ENCODE measurements around the gene CHST14. TPM values are rescaled to one million over a fixed set of nuclear protein-coding genes. Genes with fewer than 3 reads are reported as not detected.

CHST14 gene
- total and polyA plus RNA-seq, 3 experiments from 2014 or later: 1.7 to 13.3 (median 13.1) TPM

GRCh38 chr15:40465939-40466338, 4.8 kb upstream of the CHST14 start:
- H3K4me1 ChIP-seq (ENCODE audit: insufficient read depth, low read length): peaks cover 15% of the 10 kb centered on the region
- H3K9me3 Mint-ChIP-seq: no peaks in the 10 kb centered on the region
- ChIA-PET POLR2A (interaction anchor here (0.5 to 0.6 kb wide), 2 partner anchors 20 to 161 kb away, joined by 4 read pairs; no protein-coding TSS in a partner anchor), CTCF (no interaction called here)
- no peaks in the 10 kb centered on the region for H3K27me3 ChIP-seq (ENCODE audit: insufficient read depth, low read length, poor library complexity, severe bottlenecking)
- H3K9me3 ChIP-seq (ENCODE audit: low read length): no peaks in the 10 kb centered on the region
- H3K36me3 ChIP-seq (ENCODE audit: insufficient read depth, low read length): peaks cover 22% of the 10 kb centered on the region
- no peaks in the 10 kb centered on the region for H3K27me3 Mint-ChIP-seq
- no peak overlapping the region for H3K4me3 Mint-ChIP-seq
- H3K27ac Mint-ChIP-seq: peak overlapping the region in 1 of 8 donors; percentile 86
- DNase-seq: peak in 1 of 5 donors; percentile 18
- no peak overlapping the region for H3K4me3 ChIP-seq (ENCODE audit: low read length)
- peaks cover 0 to 52% (median 2%) of the 10 kb centered on the region in 3 donors for H3K36me3 Mint-ChIP-seq
- no peak overlapping the region for H3K27ac ChIP-seq (ENCODE audit: low read depth, low read length)
- peaks cover 0 to 12% (median 0%) of the 10 kb centered on the region in 3 donors for H3K4me1 Mint-ChIP-seq

GRCh38 chr15:40466426-40467260, 4.1 kb upstream of the CHST14 start:
- peaks cover 15% of the 10 kb centered on the region for H3K4me1 ChIP-seq (ENCODE audit: insufficient read depth, low read length)
- no peak overlapping the region for H3K27ac ChIP-seq (ENCODE audit: low read depth, low read length)
- Mint-ChIP-seq H3K27me3 (no peaks in the 10 kb centered on the region), H3K4me1 (peaks cover 1 to 14% (median 2%) of the 10 kb centered on the region in 3 donors), H3K4me3 (no peak overlapping the region), H3K36me3 (peaks cover 0 to 50% (median 2%) of the 10 kb centered on the region in 3 donors), H3K27ac (peak overlapping the region in 5 of 8 donors; percentile 47 to 96 (median 61)), H3K9me3 (no peaks in the 10 kb centered on the region)
- H3K9me3 ChIP-seq (ENCODE audit: low read length): no peaks in the 10 kb centered on the region
- ChIA-PET POLR2A (interaction anchor here (0.5 to 0.6 kb wide), 2 partner anchors 20 to 162 kb away, joined by 4 read pairs; no protein-coding TSS in a partner anchor), CTCF (no interaction called here)
- no peak overlapping the region for H3K4me3 ChIP-seq (ENCODE audit: low read length)
- peaks cover 22% of the 10 kb centered on the region for H3K36me3 ChIP-seq (ENCODE audit: insufficient read depth, low read length)
- no peaks in the 10 kb centered on the region for H3K27me3 ChIP-seq (ENCODE audit: insufficient read depth, low read length, poor library complexity, severe bottlenecking)
- peak in 1 of 5 donors; percentile 37 for DNase-seq

- peaks cover 0 to 47% (median 2%) of the 10 kb centered on the region in 3 donors for H3K36me3 Mint-ChIP-seq
- no peaks in the 10 kb centered on the region for H3K9me3 Mint-ChIP-seq
- Histone ChIP-seq H3K27ac (ENCODE audit: low read depth, low read length) (no peak overlapping the region), H3K36me3 (ENCODE audit: insufficient read depth, low read length) (peaks cover 22% of the 10 kb centered on the region), H3K4me1 (ENCODE audit: insufficient read depth, low read length) (peaks cover 21% of the 10 kb centered on the region), H3K4me3 (ENCODE audit: low read length) (no peak overlapping the region), H3K9me3 (ENCODE audit: low read length) (no peaks in the 10 kb centered on the region), H3K27me3 (ENCODE audit: insufficient read depth, low read length, poor library complexity, severe bottlenecking) (no peaks in the 10 kb centered on the region)
- POLR2A ChIA-PET: no interaction called here
- H3K27me3 Mint-ChIP-seq: no peaks in the 10 kb centered on the region
- peaks cover 6 to 20% (median 8%) of the 10 kb centered on the region in 3 donors for H3K4me1 Mint-ChIP-seq
- H3K4me3 Mint-ChIP-seq: peak overlapping the region in 1 of 7 donors; percentile 2
- H3K27ac Mint-ChIP-seq: peak overlapping the region in 7 of 8 donors; percentile 39 to 96 (median 74)
- DNase-seq: no peak
- CTCF ChIA-PET: no interaction called here
Measured at GRCh38 chr15:40467261-40467615, 3.5 kb upstream of the CHST14 start.

- Histone ChIP-seq H3K4me1 (ENCODE audit: insufficient read depth, low read length) (peaks cover 27% of the 10 kb centered on the region), H3K9me3 (ENCODE audit: low read length) (no peaks in the 10 kb centered on the region), H3K4me3 (ENCODE audit: low read length) (no peak overlapping the region), H3K27ac (ENCODE audit: low read depth, low read length) (no peak overlapping the region), H3K27me3 (ENCODE audit: insufficient read depth, low read length, poor library complexity, severe bottlenecking) (no peaks in the 10 kb centered on the region), H3K36me3 (ENCODE audit: insufficient read depth, low read length) (peaks cover 15% of the 10 kb centered on the region)
- Mint-ChIP-seq H3K27ac (peak overlapping the region in 7 of 8 donors; percentile 29 to 95 (median 75)), H3K27me3 (no peaks in the 10 kb centered on the region), H3K4me3 (peak overlapping the region in 3 of 7 donors; percentile 18 to 72 (median 68)), H3K4me1 (peaks cover 8 to 26% (median 16%) of the 10 kb centered on the region in 3 donors), H3K36me3 (peaks cover 0 to 36% (median 2%) of the 10 kb centered on the region in 3 donors), H3K9me3 (no peaks in the 10 kb centered on the region)
- CTCF ChIA-PET: interaction anchor here (1.0 to 2.0 kb wide), 7 partner anchors 10 to 146 kb away, joined by 3 to 6 read pairs (median 4); partner anchors contain the start of gene BAHD1
- DNase-seq: no peak
- POLR2A ChIA-PET: no interaction called here
Measured at GRCh38 chr15:40468898-40469331, 1.9 kb upstream of the CHST14 start.

GRCh38 chr15:40469776-40470390, 901 bp upstream of the CHST14 start:
- H3K27ac Mint-ChIP-seq: peak overlapping the region; percentile 32 to 95 (median 78)
- no peaks in the 10 kb centered on the region for H3K9me3 Mint-ChIP-seq
- H3K36me3 ChIP-seq (ENCODE audit: insufficient read depth, low read length): peaks cover 6% of the 10 kb centered on the region
- ChIA-PET POLR2A (interaction anchor here (0.6 to 1.6 kb wide), 4 partner anchors 15 to 1134 kb away, joined by 4 to 6 read pairs (median 4); partner anchors contain the start of gene BAHD1), CTCF (interaction anchor here (1.0 to 2.0 kb wide), 7 partner anchors 11 to 147 kb away, joined by 3 to 6 read pairs (median 4); partner anchors contain the start of gene BAHD1)
- H3K4me3 Mint-ChIP-seq: peak overlapping the region; percentile 23 to 73 (median 66)
- H3K4me3 ChIP-seq (ENCODE audit: low read length): peak overlapping the region; percentile 38
- no peaks in the 10 kb centered on the region for H3K27me3 Mint-ChIP-seq
- H3K4me1 ChIP-seq (ENCODE audit: insufficient read depth, low read length): peaks cover 27% of the 10 kb centered on the region
- peaks cover 8 to 26% (median 16%) of the 10 kb centered on the region in 3 donors for H3K4me1 Mint-ChIP-seq
- no peak for DNase-seq
- H3K9me3 ChIP-seq (ENCODE audit: low read length): no peaks in the 10 kb centered on the region
- peaks cover 0 to 27% (median 2%) of the 10 kb centered on the region in 3 donors for H3K36me3 Mint-ChIP-seq
- no peak overlapping the region for H3K27ac ChIP-seq (ENCODE audit: low read depth, low read length)
- no peaks in the 10 kb centered on the region for H3K27me3 ChIP-seq (ENCODE audit: insufficient read depth, low read length, poor library complexity, severe bottlenecking)

GRCh38 chr15:40471105-40471807, 472 bp downstream of the CHST14 start:
- CTCF ChIA-PET: no interaction called here
- peak in 3 of 5 donors; percentile 32 to 57 (median 33) for DNase-seq

GRCh38 chr15:40471808-40472150, 995 bp downstream of the CHST14 start:
- DNase-seq: peak in 1 of 5 donors; percentile 27
- ChIA-PET POLR2A (interaction anchor here (1.6 kb wide), 1 partner anchor 31 kb away, joined by 6 read pairs; the partner anchor contains the start of gene BAHD1), CTCF (no interaction called here)
- Histone ChIP-seq H3K4me1 (ENCODE audit: insufficient read depth, low read length) (peaks cover 21% of the 10 kb centered on the region), H3K9me3 (ENCODE audit: low read length) (no peaks in the 10 kb centered on the region), H3K27me3 (ENCODE audit: insufficient read depth, low read length, poor library complexity, severe bottlenecking) (no peaks in the 10 kb centered on the region), H3K4me3 (ENCODE audit: low read length) (peak overlapping the region; percentile 75), H3K27ac (ENCODE audit: low read depth, low read length) (peak overlapping the region; percentile 54), H3K36me3 (ENCODE audit: insufficient read depth, low read length) (no peaks in the 10 kb centered on the region)
- Mint-ChIP-seq H3K9me3 (no peaks in the 10 kb centered on the region), H3K4me3 (peak overlapping the region; percentile 89 to 96 (median 90)), H3K4me1 (peaks cover 8 to 22% (median 16%) of the 10 kb centered on the region in 3 donors), H3K36me3 (peaks cover 0 to 11% (median 0%) of the 10 kb centered on the region in 3 donors), H3K27ac (peak overlapping the region; percentile 71 to 92 (median 88)), H3K27me3 (no peaks in the 10 kb centered on the region)

More at GRCh38 chr15:40471105-40471807, 472 bp downstream of the CHST14 start:
- Histone ChIP-seq H3K4me1 (ENCODE audit: insufficient read depth, low read length) (peaks cover 26% of the 10 kb centered on the region), H3K27ac (ENCODE audit: low read depth, low read length) (peak overlapping the region; percentile 54), H3K4me3 (ENCODE audit: low read length) (peak overlapping the region; percentile 75), H3K9me3 (ENCODE audit: low read length) (no peaks in the 10 kb centered on the region), H3K36me3 (ENCODE audit: insufficient read depth, low read length) (no peaks in the 10 kb centered on the region), H3K27me3 (ENCODE audit: insufficient read depth, low read length, poor library complexity, severe bottlenecking) (no peaks in the 10 kb centered on the region)
- H3K4me3 Mint-ChIP-seq: peak overlapping the region; percentile 89 to 96 (median 90)
- no peaks in the 10 kb centered on the region for H3K27me3 Mint-ChIP-seq
- H3K9me3 Mint-ChIP-seq: no peaks in the 10 kb centered on the region
- peaks cover 0 to 15% (median 0%) of the 10 kb centered on the region in 3 donors for H3K36me3 Mint-ChIP-seq
- H3K4me1 Mint-ChIP-seq: peaks cover 8 to 26% (median 16%) of the 10 kb centered on the region in 3 donors
- POLR2A ChIA-PET: interaction anchor here (0.9 to 1.6 kb wide), 3 partner anchors 17 to 31 kb away, joined by 4 to 6 read pairs (median 5); partner anchors contain the start of gene BAHD1
- peak overlapping the region; percentile 71 to 92 (median 88) for H3K27ac Mint-ChIP-seq

All from CD8-positive, alpha-beta memory T cell (primary cell).